D721Med (cell line): Measurements from ENCODE around the gene PDLIM4.

Source experiments
- DNase-seq: peaks from one replicate; pipeline ENCODE4 v3.0.0; 2011; ENCODE audit warnings: low spot score; ENCODE audit not compliant: insufficient read length
- FAIRE-seq: peaks from 2 replicates; lab custom pipeline; 2011; peaks lifted over from hg19 to GRCh38; lab: Jason Lieb, UNC
- TF ChIP-seq, protein P1 (sequence below): IDR thresholded peaks from 2 replicates; pipeline ENCODE4 v1.5.1; 2012; ENCODE audit warnings: mild to moderate bottlenecking, control low read depth; ENCODE audit not compliant: insufficient read depth; ENCODE audit errors: missing control alignments

The PDLIM4 gene

DNA sequence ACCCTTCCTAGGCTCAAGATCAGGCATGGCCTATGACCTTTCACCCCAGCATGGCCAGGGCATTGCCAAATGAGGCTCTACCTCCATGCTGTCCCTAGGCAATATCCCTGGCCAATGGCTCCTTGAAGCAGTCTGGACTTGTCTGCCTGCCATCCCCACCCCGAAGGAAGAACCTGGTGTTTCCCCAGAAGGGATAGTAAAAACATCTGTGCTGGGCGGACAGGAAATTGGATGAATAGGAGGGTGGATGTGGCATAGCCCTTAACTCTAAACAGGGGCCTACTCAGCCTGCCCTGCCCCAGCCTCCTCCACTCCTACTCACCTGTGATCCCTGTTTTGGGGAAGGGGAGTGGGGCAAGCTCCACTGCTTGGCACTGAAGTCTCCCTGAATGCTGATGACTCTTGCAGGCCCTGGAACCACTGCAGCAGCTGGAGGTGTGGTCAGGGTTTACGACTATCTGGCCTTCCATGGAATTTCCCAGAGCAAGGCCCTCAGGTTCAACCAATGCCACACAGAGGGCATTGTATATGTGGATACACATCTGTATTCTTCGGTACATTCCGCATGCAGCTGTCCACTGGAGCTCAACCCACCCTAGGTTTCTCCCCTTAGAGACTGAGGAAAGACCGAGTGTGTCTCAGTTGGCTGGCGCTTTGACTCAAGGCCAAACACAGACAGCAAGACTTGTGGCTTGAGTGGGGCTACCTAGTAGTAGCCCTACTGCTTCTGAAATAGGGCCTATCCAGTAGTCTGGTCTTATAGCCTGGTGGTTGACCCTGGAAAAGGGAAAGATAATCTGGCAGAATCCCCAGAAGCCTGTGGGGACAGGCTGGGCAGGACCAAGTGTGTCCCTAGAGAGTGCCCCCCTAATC, 23.4 kb upstream of the PDLIM4 start:
- FAIRE-seq = no peak
- no peak for DNase-seq
- TF ChIP-seq, protein P1, sequence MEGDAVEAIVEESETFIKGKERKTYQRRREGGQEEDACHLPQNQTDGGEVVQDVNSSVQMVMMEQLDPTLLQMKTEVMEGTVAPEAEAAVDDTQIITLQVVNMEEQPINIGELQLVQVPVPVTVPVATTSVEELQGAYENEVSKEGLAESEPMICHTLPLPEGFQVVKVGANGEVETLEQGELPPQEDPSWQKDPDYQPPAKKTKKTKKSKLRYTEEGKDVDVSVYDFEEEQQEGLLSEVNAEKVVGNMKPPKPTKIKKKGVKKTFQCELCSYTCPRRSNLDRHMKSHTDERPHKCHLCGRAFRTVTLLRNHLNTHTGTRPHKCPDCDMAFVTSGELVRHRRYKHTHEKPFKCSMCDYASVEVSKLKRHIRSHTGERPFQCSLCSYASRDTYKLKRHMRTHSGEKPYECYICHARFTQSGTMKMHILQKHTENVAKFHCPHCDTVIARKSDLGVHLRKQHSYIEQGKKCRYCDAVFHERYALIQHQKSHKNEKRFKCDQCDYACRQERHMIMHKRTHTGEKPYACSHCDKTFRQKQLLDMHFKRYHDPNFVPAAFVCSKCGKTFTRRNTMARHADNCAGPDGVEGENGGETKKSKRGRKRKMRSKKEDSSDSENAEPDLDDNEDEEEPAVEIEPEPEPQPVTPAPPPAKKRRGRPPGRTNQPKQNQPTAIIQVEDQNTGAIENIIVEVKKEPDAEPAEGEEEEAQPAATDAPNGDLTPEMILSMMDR = no peak

GRCh38 chr5:132234684-132235062, 22.8 kb upstream of the PDLIM4 start:
- no peak for DNase-seq
- TF ChIP-seq, protein P1 = no peak
- no peak for FAIRE-seq

DNA sequence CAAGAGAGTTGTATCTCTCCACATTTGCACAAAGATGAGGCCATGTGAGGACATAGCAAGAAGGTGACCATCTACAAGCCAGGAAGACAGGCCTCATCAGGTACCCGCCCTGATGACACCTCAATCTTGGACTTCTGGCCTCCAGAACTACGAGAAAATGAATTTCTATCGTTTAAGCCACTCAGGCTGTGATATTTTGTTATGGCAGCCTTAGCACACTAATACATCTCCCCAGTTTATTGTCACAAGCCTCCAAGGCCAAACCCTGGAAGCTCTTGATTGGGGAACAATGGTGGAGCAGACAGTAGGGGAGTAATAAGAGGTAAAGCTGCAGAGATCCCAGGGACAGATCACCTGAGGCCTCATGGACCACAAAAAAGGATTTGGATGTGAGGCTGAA, 22.2 kb upstream of the PDLIM4 start:
- DNase-seq = no peak
- TF ChIP-seq, protein P1 = no peak
- FAIRE-seq = no peak

DNA sequence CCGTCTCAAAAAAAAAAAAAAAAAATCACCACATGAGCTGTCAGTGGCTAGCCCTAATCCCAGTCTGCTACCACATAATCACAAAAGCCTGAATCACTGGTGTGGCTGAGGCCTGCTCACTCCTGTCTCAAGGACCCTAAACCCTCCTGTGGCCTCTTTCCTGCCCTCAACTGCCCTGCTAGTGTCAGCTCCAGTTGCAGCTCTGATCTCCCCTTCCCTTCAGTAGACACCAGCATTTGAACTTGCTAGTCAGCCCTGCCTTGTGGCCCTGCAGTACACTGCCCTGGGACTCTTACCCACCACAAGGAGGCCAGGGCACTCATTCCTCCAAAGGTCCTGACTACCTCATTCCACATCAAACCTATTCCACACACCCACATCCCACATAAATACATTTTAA, 20.4 kb upstream of the PDLIM4 start:
- no peak for DNase-seq
- no peak for FAIRE-seq
- TF ChIP-seq, protein P1 = no peak

DNA sequence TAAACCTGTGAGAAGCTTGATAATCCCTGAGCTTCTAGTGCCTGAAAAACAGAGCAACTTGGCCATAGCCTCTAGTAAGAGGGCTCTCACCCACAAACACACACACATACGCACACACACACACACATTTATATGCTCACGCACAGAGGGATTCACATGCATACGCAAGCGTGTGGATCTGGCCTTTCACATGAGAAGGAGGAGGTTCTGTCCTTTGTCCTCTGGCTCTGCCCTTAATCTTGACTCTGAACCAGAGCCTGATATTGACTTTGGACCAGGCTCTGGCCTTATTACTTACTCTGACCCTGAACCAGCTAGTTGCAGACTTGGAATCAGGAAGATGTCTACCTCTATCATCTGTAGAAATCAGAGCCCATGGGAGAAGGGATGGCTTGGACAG, 19.8 kb upstream of the PDLIM4 start:
- TF ChIP-seq, protein P1 = no peak
- DNase-seq = no peak
- no peak for FAIRE-seq

GRCh38 chr5:132238169-132238744, 19.2 kb upstream of the PDLIM4 start:
- no peak for FAIRE-seq
- TF ChIP-seq, protein P1 = peak; percentile 68
- DNase-seq = no peak

DNA sequence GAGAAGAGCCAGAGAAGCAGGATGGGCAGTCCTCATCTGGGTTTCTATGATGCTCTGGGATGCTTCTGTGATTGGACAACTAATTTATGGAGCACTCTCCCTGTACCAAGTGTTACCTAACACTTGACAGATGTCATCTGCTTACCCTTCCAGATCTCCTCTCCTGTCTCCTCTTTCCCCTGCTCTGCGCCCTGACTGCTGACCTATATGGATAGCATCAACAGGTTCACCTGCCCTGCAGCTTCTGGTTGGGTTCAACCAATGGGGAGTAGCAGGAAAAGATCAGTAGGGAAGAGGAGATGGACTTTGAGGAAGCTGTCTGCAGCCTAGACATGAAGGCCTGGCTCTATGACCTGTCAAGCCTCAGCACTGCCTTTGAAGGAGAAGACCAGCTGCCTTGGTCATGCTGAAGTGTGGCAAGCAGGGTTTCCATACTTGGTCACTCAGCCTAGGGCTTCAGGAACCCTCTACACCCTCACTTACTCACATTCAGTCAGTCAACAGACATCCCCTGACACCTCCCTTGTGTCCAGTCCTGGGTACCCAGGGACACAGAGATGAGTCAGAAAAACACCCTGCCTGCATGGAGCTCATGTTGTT, 18.5 kb upstream of the PDLIM4 start:
- no peak for DNase-seq
- no peak for FAIRE-seq
- TF ChIP-seq, protein P1 = no peak
